CD4-positive, CD25-positive, alpha-beta regulatory T cell (primary cell): ENCODE results near the gene TFPI. TPM values are rescaled to one million over a fixed set of nuclear protein-coding genes. Genes with fewer than 3 reads are reported as not detected.

Experiments used
- ATAC-seq, 2 donors: fragments of 150-1000 bp; cut with Tn5 transposase; one replicate each; pipeline ENCODE4 v1.10.0; 2021; ENCODE audit warnings: low read depth in 2 of 2, moderate number of reproducible peaks in 2 of 2, moderate library complexity in 1 of 2
- DNase-seq, 3 donors: peaks; one replicate each; pipeline versions ENCODE4 v3.0.0 to v3.0.0-alpha.2; 2012 to 2022; ENCODE audit warnings: mixed read lengths in 1 of 3
- H3K27ac ChIP-seq: one replicate; pipeline ENCODE4 v1.7.0; 2013; ENCODE audit warnings: mild to moderate bottlenecking, low read length; ENCODE audit not compliant: insufficient read depth, poor library complexity, severe bottlenecking
- H3K27me3 ChIP-seq: one replicate; pipeline ENCODE4 v1.7.0; 2013; ENCODE audit warnings: low read length; ENCODE audit not compliant: control insufficient read depth, insufficient read depth
- H3K36me3 ChIP-seq: one replicate; pipeline ENCODE4 v1.7.0; 2013; ENCODE audit warnings: mild to moderate bottlenecking, low read length, moderate library complexity; ENCODE audit not compliant: control insufficient read depth, insufficient read depth
- H3K4me1 ChIP-seq: 2 replicates; pipeline ENCODE4 v1.7.0; 2013; ENCODE audit warnings: mild to moderate bottlenecking, low read length; ENCODE audit not compliant: insufficient read depth, control insufficient read depth, poor library complexity, severe bottlenecking
- H3K4me3 ChIP-seq: one replicate; pipeline ENCODE4 v1.7.0; 2013; ENCODE audit warnings: low read depth, mild to moderate bottlenecking, low read length, moderate library complexity
- H3K9me3 ChIP-seq, 2 experiments: 1 replicate in 1 of 2; 2 replicates in 1 of 2; pipeline ENCODE4 v1.7.0; 2013; ENCODE audit warnings: low read length in 2 of 2, mild to moderate bottlenecking in 1 of 2, moderate library complexity in 1 of 2; ENCODE audit not compliant: control insufficient read depth in 2 of 2
- H3K27ac Mint-ChIP-seq, 3 donors: one replicate each; pipeline ENCODE4 v1.8.0; 2020 to 2022; ENCODE audit warnings: mild to moderate bottlenecking in 3 of 3, mixed read lengths in 3 of 3, moderate library complexity in 2 of 3
- H3K27me3 Mint-ChIP-seq: one replicate; pipeline ENCODE4 v1.8.0; 2022; ENCODE audit warnings: mild to moderate bottlenecking, mixed read lengths
- H3K36me3 Mint-ChIP-seq: one replicate; pipeline ENCODE4 v1.8.0; 2020; ENCODE audit warnings: mixed read lengths
- H3K4me1 Mint-ChIP-seq, 4 donors: one replicate each; pipeline ENCODE4 v1.8.0; 2020 to 2022; ENCODE audit warnings: mixed read lengths in 4 of 4, mild to moderate bottlenecking in 1 of 4
- H3K4me3 Mint-ChIP-seq, 4 donors: one replicate each; pipeline ENCODE4 v1.8.0; 2020 to 2022; ENCODE audit warnings: mild to moderate bottlenecking in 4 of 4, mixed read lengths in 4 of 4, moderate library complexity in 3 of 4
- H3K9me3 Mint-ChIP-seq, 7 donors: one replicate each; pipeline ENCODE4 v1.8.0; 2020 to 2022; ENCODE audit warnings: mixed read lengths in 7 of 7, mild to moderate bottlenecking in 3 of 7, moderate library complexity in 2 of 7
- polyA plus RNA-seq, 4 donors: library from polyadenylated mRNA; unstranded; fragments of 300-500 nt; fragmentation: Illumina TruSeq; gene quantifications; one replicate each; pipeline ENCODE4 v1.2.3, GENCODE V29; 2021
- total RNA-seq: library from RNA; stranded (reverse); gene quantifications from one replicate; pipeline ENCODE4 v1.2.3, GENCODE V29; 2022

Gene TFPI
- total and polyA plus RNA-seq, 5 donors from 2014 or later = 1.3 TPM; not detected in 4

- Mint-ChIP-seq H3K4me3 (no peak overlapping the region), H3K27me3 (no peaks in the 10 kb centered on the region), H3K27ac (no peak overlapping the region), H3K36me3 (no peaks in the 10 kb centered on the region), H3K9me3 (no peaks in the 10 kb centered on the region), H3K4me1 (no peaks in the 10 kb centered on the region)
- Histone ChIP-seq H3K4me3 (no peak overlapping the region), H3K27me3 (no peaks in the 10 kb centered on the region), H3K9me3 (no peaks in the 10 kb centered on the region), H3K36me3 (no peaks in the 10 kb centered on the region), H3K4me1 (no peaks in the 10 kb centered on the region), H3K27ac (no peak overlapping the region)
- DNase-seq = no peak
- no peak for ATAC-seq
These were observed 92.7 kb downstream of the TFPI start for GRCh38 chr2:187461294-187462261.

GRCh38 chr2:187459256-187459655 lies 95.0 kb downstream of the TFPI start:
- H3K27me3 ChIP-seq = no peaks in the 10 kb centered on the region
- no peaks in the 10 kb centered on the region for H3K9me3 Mint-ChIP-seq
- no peak overlapping the region for H3K4me3 ChIP-seq
- no peaks in the 10 kb centered on the region for H3K36me3 ChIP-seq
- H3K4me3 Mint-ChIP-seq = no peak overlapping the region
- DNase-seq (no peak), ATAC-seq (no peak)
- H3K9me3 ChIP-seq = no peaks in the 10 kb centered on the region
- no peaks in the 10 kb centered on the region for H3K4me1 Mint-ChIP-seq
- no peaks in the 10 kb centered on the region for H3K36me3 Mint-ChIP-seq
- H3K4me1 ChIP-seq = no peaks in the 10 kb centered on the region
- H3K27ac Mint-ChIP-seq = no peak overlapping the region
- H3K27ac ChIP-seq = no peak overlapping the region
- H3K27me3 Mint-ChIP-seq = no peaks in the 10 kb centered on the region

- Histone ChIP-seq H3K27ac (no peak overlapping the region), H3K9me3 (no peaks in the 10 kb centered on the region), H3K36me3 (no peaks in the 10 kb centered on the region), H3K27me3 (no peaks in the 10 kb centered on the region), H3K4me1 (no peaks in the 10 kb centered on the region), H3K4me3 (no peak overlapping the region)
- Mint-ChIP-seq H3K4me1 (peaks cover 0 to 6% (median 0%) of the 10 kb centered on the region in 4 donors), H3K27ac (no peak overlapping the region), H3K36me3 (no peaks in the 10 kb centered on the region), H3K27me3 (no peaks in the 10 kb centered on the region), H3K4me3 (no peak overlapping the region), H3K9me3 (peaks cover 0 to 7% (median 0%) of the 10 kb centered on the region in 7 donors)
- DNase-seq (peak in 2 of 3 donors; percentile 3 to 12), ATAC-seq (no peak)
These were observed 101.1 kb downstream of the TFPI start for GRCh38 chr2:187453078-187453641.

GRCh38 chr2:187451510-187451909 lies 102.7 kb downstream of the TFPI start:
- no peaks in the 10 kb centered on the region for H3K27me3 Mint-ChIP-seq
- no peak for ATAC-seq
- H3K27ac ChIP-seq = no peak overlapping the region
- H3K4me3 ChIP-seq = no peak overlapping the region
- H3K36me3 Mint-ChIP-seq = no peaks in the 10 kb centered on the region
- no peak overlapping the region for H3K27ac Mint-ChIP-seq
- no peaks in the 10 kb centered on the region for H3K9me3 ChIP-seq
- H3K27me3 ChIP-seq = no peaks in the 10 kb centered on the region
- H3K9me3 Mint-ChIP-seq = peaks cover 0 to 7% (median 0%) of the 10 kb centered on the region in 7 donors
- H3K4me1 Mint-ChIP-seq = peaks cover 0 to 11% (median 0%) of the 10 kb centered on the region in 4 donors
- no peak overlapping the region for H3K4me3 Mint-ChIP-seq
- no peaks in the 10 kb centered on the region for H3K36me3 ChIP-seq
- no peak for DNase-seq
- no peaks in the 10 kb centered on the region for H3K4me1 ChIP-seq

- no peaks in the 10 kb centered on the region for H3K27me3 Mint-ChIP-seq
- H3K4me1 ChIP-seq = no peaks in the 10 kb centered on the region
- ATAC-seq (no peak), DNase-seq (no peak)
- no peak overlapping the region for H3K4me3 ChIP-seq
- no peaks in the 10 kb centered on the region for H3K36me3 ChIP-seq
- peak overlapping the region in 1 of 4 donors; percentile 8 for H3K4me3 Mint-ChIP-seq
- H3K27me3 ChIP-seq = no peaks in the 10 kb centered on the region
- H3K9me3 Mint-ChIP-seq = no peaks in the 10 kb centered on the region
- no peak overlapping the region for H3K27ac ChIP-seq
- H3K4me1 Mint-ChIP-seq = peaks cover 0 to 11% (median 0%) of the 10 kb centered on the region in 4 donors
- H3K27ac Mint-ChIP-seq = no peak overlapping the region
- no peaks in the 10 kb centered on the region for H3K36me3 Mint-ChIP-seq
- no peaks in the 10 kb centered on the region for H3K9me3 ChIP-seq
These were observed 106.9 kb downstream of the TFPI start for GRCh38 chr2:187447336-187447735.

- H3K36me3 ChIP-seq = no peaks in the 10 kb centered on the region
- H3K27ac ChIP-seq = no peak overlapping the region
- Mint-ChIP-seq H3K9me3 (no peaks in the 10 kb centered on the region), H3K36me3 (no peaks in the 10 kb centered on the region), H3K27me3 (no peaks in the 10 kb centered on the region), H3K4me1 (peaks cover 0 to 11% (median 0%) of the 10 kb centered on the region in 4 donors), H3K27ac (no peak overlapping the region), H3K4me3 (no peak overlapping the region)
- H3K9me3 ChIP-seq = no peaks in the 10 kb centered on the region
- no peak overlapping the region for H3K4me3 ChIP-seq
- DNase-seq = no peak
- H3K27me3 ChIP-seq = no peaks in the 10 kb centered on the region
- H3K4me1 ChIP-seq = no peaks in the 10 kb centered on the region
- no peak for ATAC-seq
These were observed 107.5 kb downstream of the TFPI start for GRCh38 chr2:187446711-187447110.

- no peaks in the 10 kb centered on the region for H3K27me3 Mint-ChIP-seq
- no peaks in the 10 kb centered on the region for H3K36me3 Mint-ChIP-seq
- no peak overlapping the region for H3K27ac Mint-ChIP-seq
These were observed 109.2 kb downstream of the TFPI start for GRCh38 chr2:187445051-187445450.

More at GRCh38 chr2:187445051-187445450, 109.2 kb downstream of the TFPI start:
- no peak for DNase-seq
- no peak overlapping the region for H3K4me3 Mint-ChIP-seq
- no peaks in the 10 kb centered on the region for H3K4me1 ChIP-seq
- H3K4me1 Mint-ChIP-seq = peaks cover 0 to 11% (median 0%) of the 10 kb centered on the region in 4 donors
- H3K36me3 ChIP-seq = no peaks in the 10 kb centered on the region
- no peak overlapping the region for H3K4me3 ChIP-seq
- no peaks in the 10 kb centered on the region for H3K9me3 ChIP-seq
- no peaks in the 10 kb centered on the region for H3K9me3 Mint-ChIP-seq
- ATAC-seq = no peak
- H3K27me3 ChIP-seq = no peaks in the 10 kb centered on the region
- H3K27ac ChIP-seq = no peak overlapping the region
